Osteoblast (primary cell): ENCODE data around the gene PPP1R10. TPM values are rescaled to one million over a fixed set of nuclear protein-coding genes. Genes with fewer than 3 reads are reported as not detected.

Experiments used
- DNase-seq: peaks from one replicate; pipeline ENCODE4 v3.0.0; 2011; ENCODE audit warnings: low spot score, mixed read lengths; ENCODE audit not compliant: insufficient read length; ENCODE audit errors: missing footprints
- H2AFZ ChIP-seq: 2 replicates; pipeline ENCODE4 v1.6.0; 2011; ENCODE audit warnings: mild to moderate bottlenecking, low read length
- H3K27ac ChIP-seq: 2 replicates; pipeline ENCODE4 v1.5.1; 2011; ENCODE audit warnings: mild to moderate bottlenecking, low read depth, low read length, moderate library complexity
- H3K27me3 ChIP-seq: 2 replicates; pipeline ENCODE4 v1.6.0; 2012; ENCODE audit warnings: mild to moderate bottlenecking, control low read depth, inconsistent platforms, low read length, moderate library complexity; ENCODE audit not compliant: insufficient read depth
- H3K36me3 ChIP-seq: 2 replicates; pipeline ENCODE4 v1.5.1; 2011; ENCODE audit warnings: mild to moderate bottlenecking, low read length, control low read depth, moderate library complexity; ENCODE audit not compliant: insufficient read depth
- H3K4me1 ChIP-seq: 2 replicates; pipeline ENCODE4 v1.5.1; 2011; ENCODE audit warnings: mild to moderate bottlenecking, low read length, control low read depth, moderate library complexity; ENCODE audit not compliant: insufficient read depth
- H3K4me2 ChIP-seq: 2 replicates; pipeline ENCODE4 v1.6.0; 2011; ENCODE audit warnings: mild to moderate bottlenecking, low read length; ENCODE audit not compliant: insufficient read depth
- H3K4me3 ChIP-seq: fragments of 200-600 bp; sonication (generic); 3 replicates; pipeline ENCODE4 v1.5.1; 2012; ENCODE audit warnings: mild to moderate bottlenecking, low read length, inconsistent platforms; ENCODE audit not compliant: insufficient read depth
- H3K79me2 ChIP-seq: 2 replicates; pipeline ENCODE4 v1.6.0; 2012; ENCODE audit warnings: mild to moderate bottlenecking, low read length, control low read depth, inconsistent platforms; ENCODE audit not compliant: insufficient read depth
- H3K9me3 ChIP-seq: 2 replicates; pipeline ENCODE4 v1.5.1; 2011; ENCODE audit warnings: low read depth, low read length, control low read depth
- H4K20me1 ChIP-seq: 2 replicates; pipeline ENCODE4 v1.6.0; 2012; ENCODE audit warnings: mild to moderate bottlenecking, low read length, control low read depth; ENCODE audit not compliant: insufficient read depth
- CTCF ChIP-seq: IDR thresholded peaks from 2 replicates; pipeline ENCODE4 v1.5.1; 2011; ENCODE audit warnings: mild to moderate bottlenecking, low read depth, low read length, moderate library complexity; ENCODE audit errors: extremely low read depth
- total RNA-seq: library from RNA; depleted of rRNA; stranded (reverse); fragments of >200 nt; gene quantifications from 2 replicates; pipeline ENCODE4 v1.2.3, GENCODE V29; 2012

PPP1R10 gene
- total RNA-seq, 1 donor, result 29.0 TPM

GRCh38 chr6:30603961-30604360 is 13.1 kb downstream of the PPP1R10 start:
- TF ChIP-seq CTCF, result no peak
- DNase-seq, result no peak
- H3K4me2 ChIP-seq, result no peak overlapping the region
- H2AFZ ChIP-seq, result no peak overlapping the region
- no peak overlapping the region for H3K27ac ChIP-seq
- H3K4me3 ChIP-seq, result no peak overlapping the region
- peaks cover 32% of the 10 kb centered on the region for H4K20me1 ChIP-seq
- H3K4me1 ChIP-seq, result no peaks in the 10 kb centered on the region
- no peaks in the 10 kb centered on the region for H3K27me3 ChIP-seq
- H3K9me3 ChIP-seq, result no peaks in the 10 kb centered on the region
- peaks cover 90% of the 10 kb centered on the region for H3K36me3 ChIP-seq
- peaks cover 6% of the 10 kb centered on the region for H3K79me2 ChIP-seq

- Histone ChIP-seq H3K27me3 (no peaks in the 10 kb centered on the region), H3K4me1 (no peaks in the 10 kb centered on the region), H3K4me2 (no peak overlapping the region), H3K4me3 (no peak overlapping the region), H3K36me3 (peaks cover 73% of the 10 kb centered on the region), H3K9me3 (no peaks in the 10 kb centered on the region), H2AFZ (no peak overlapping the region), H3K27ac (no peak overlapping the region), H3K79me2 (peaks cover 2% of the 10 kb centered on the region), H4K20me1 (peaks cover 26% of the 10 kb centered on the region)
- no peak for TF ChIP-seq CTCF
- DNase-seq, result no peak
Observed at GRCh38 chr6:30601815-30602641, 15.0 kb downstream of the PPP1R10 start.

GRCh38 chr6:30601436-30601814 is 15.6 kb downstream of the PPP1R10 start:
- Histone ChIP-seq H3K27me3 (no peaks in the 10 kb centered on the region), H3K4me1 (no peaks in the 10 kb centered on the region), H3K4me2 (no peak overlapping the region), H3K79me2 (no peaks in the 10 kb centered on the region), H3K4me3 (no peak overlapping the region), H3K36me3 (peaks cover 67% of the 10 kb centered on the region), H2AFZ (no peak overlapping the region), H3K9me3 (no peaks in the 10 kb centered on the region), H3K27ac (no peak overlapping the region), H4K20me1 (peaks cover 24% of the 10 kb centered on the region)
- DNase-seq, result no peak
- TF ChIP-seq CTCF, result no peak

- Histone ChIP-seq H4K20me1 (peaks cover 22% of the 10 kb centered on the region), H2AFZ (no peak overlapping the region), H3K9me3 (no peaks in the 10 kb centered on the region), H3K79me2 (no peaks in the 10 kb centered on the region), H3K4me2 (no peak overlapping the region), H3K27me3 (no peaks in the 10 kb centered on the region), H3K36me3 (peaks cover 58% of the 10 kb centered on the region), H3K4me3 (no peak overlapping the region), H3K4me1 (no peaks in the 10 kb centered on the region), H3K27ac (no peak overlapping the region)
- no peak for DNase-seq
- no peak for TF ChIP-seq CTCF
Observed at GRCh38 chr6:30600451-30600961, 16.5 kb downstream of the PPP1R10 start.
